Ectodermal cell (in vitro differentiated cells): Measurements from ENCODE around the gene ITPK1.

Experiments used
- H3K27ac ChIP-seq: 2 replicates; pipeline ENCODE4 v1.7.0; 2013; ENCODE audit warnings: mild to moderate bottlenecking, low read depth, low read length; ENCODE audit not compliant: insufficient read depth, poor library complexity, severe bottlenecking
- H3K27me3 ChIP-seq: 2 replicates; pipeline ENCODE4 v1.7.0; 2013; ENCODE audit warnings: mild to moderate bottlenecking, low read length; ENCODE audit not compliant: insufficient read depth, control insufficient read depth, poor library complexity, severe bottlenecking
- H3K36me3 ChIP-seq: one replicate; pipeline ENCODE4 v1.7.0; 2013; ENCODE audit warnings: low read length; ENCODE audit not compliant: control insufficient read depth, insufficient read depth
- H3K4me1 ChIP-seq: one replicate; pipeline ENCODE4 v1.7.0; 2013; ENCODE audit warnings: low read length; ENCODE audit not compliant: control insufficient read depth, insufficient read depth
- H3K4me3 ChIP-seq: 2 replicates; pipeline ENCODE4 v1.7.0; 2013; ENCODE audit warnings: low read depth, low read length, control low read depth; ENCODE audit not compliant: insufficient read depth
- H3K9me3 ChIP-seq: 2 replicates; pipeline ENCODE4 v1.7.0; 2013; ENCODE audit warnings: mild to moderate bottlenecking, low read length, moderate library complexity; ENCODE audit not compliant: control insufficient read depth
- WGBS, 2 experiments: methylation state at CpG; one replicate each; pipeline ENCODE4 v1.1.7; 2013; ENCODE audit warnings: missing lambda C conversion rate in 2 of 2; 5-methylcytosine and 5-hydroxymethylcytosine counted together

ITPK1 gene

GRCh38 chr14:92984082-92984788 lies 131.5 kb downstream of the ITPK1 start:
- H3K36me3 ChIP-seq: no peaks in the 10 kb centered on the region
- H3K27ac ChIP-seq: no peak overlapping the region
- H3K9me3 ChIP-seq: no peaks in the 10 kb centered on the region
- H3K4me1 ChIP-seq: no peaks in the 10 kb centered on the region
- 91% methylated on average over 5 of the region's 5 CpGs for WGBS, 2 experiments
- H3K27me3 ChIP-seq: no peaks in the 10 kb centered on the region
- H3K4me3 ChIP-seq: no peak overlapping the region

GRCh38 chr14:92982956-92983355 lies 132.8 kb downstream of the ITPK1 start:
- no peak overlapping the region for H3K4me3 ChIP-seq
- no peak overlapping the region for H3K27ac ChIP-seq
- H3K9me3 ChIP-seq: peaks cover 3% of the 10 kb centered on the region
- H3K4me1 ChIP-seq: no peaks in the 10 kb centered on the region
- H3K27me3 ChIP-seq: no peaks in the 10 kb centered on the region
- 93% methylated on average over 8 of the region's 8 CpGs for WGBS, 2 experiments
- peaks cover 5% of the 10 kb centered on the region for H3K36me3 ChIP-seq

- H3K36me3 ChIP-seq: peaks cover 5% of the 10 kb centered on the region
- no peaks in the 10 kb centered on the region for H3K27me3 ChIP-seq
- H3K27ac ChIP-seq: no peak overlapping the region
- H3K4me3 ChIP-seq: no peak overlapping the region
- 94 to 97% methylated on average over 8 of the region's 8 CpGs for WGBS, 2 experiments
- peaks cover 3% of the 10 kb centered on the region for H3K9me3 ChIP-seq
- no peaks in the 10 kb centered on the region for H3K4me1 ChIP-seq
Observed at GRCh38 chr14:92981726-92982125, 134.0 kb downstream of the ITPK1 start.

DNA sequence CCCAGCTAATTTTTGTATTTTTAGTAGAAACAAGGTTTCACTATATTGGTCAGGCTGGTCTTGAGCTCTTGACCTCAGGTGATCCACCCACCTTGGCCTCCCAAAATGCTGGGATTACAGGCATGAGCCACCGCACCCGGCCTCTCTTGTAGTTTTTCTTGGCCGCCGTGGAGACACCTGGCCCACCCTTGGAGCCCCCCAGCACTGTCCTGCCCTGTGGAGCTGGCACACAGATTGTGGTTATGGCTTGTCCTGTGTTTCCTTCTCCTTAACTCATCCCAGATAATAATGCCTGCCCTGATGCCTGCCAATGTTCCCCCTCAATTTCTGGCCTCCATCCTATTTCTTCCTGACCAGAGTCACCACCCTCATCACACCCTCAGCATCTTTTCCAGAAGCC lies 134.9 kb downstream of the ITPK1 start:
- Histone ChIP-seq H3K4me3 (no peak overlapping the region), H3K36me3 (peaks cover 5% of the 10 kb centered on the region), H3K9me3 (peaks cover 3% of the 10 kb centered on the region), H3K27ac (no peak overlapping the region), H3K27me3 (no peaks in the 10 kb centered on the region), H3K4me1 (no peaks in the 10 kb centered on the region)
- WGBS, 2 experiments: 93 to 95% methylated on average over 4 of the region's 4 CpGs

DNA sequence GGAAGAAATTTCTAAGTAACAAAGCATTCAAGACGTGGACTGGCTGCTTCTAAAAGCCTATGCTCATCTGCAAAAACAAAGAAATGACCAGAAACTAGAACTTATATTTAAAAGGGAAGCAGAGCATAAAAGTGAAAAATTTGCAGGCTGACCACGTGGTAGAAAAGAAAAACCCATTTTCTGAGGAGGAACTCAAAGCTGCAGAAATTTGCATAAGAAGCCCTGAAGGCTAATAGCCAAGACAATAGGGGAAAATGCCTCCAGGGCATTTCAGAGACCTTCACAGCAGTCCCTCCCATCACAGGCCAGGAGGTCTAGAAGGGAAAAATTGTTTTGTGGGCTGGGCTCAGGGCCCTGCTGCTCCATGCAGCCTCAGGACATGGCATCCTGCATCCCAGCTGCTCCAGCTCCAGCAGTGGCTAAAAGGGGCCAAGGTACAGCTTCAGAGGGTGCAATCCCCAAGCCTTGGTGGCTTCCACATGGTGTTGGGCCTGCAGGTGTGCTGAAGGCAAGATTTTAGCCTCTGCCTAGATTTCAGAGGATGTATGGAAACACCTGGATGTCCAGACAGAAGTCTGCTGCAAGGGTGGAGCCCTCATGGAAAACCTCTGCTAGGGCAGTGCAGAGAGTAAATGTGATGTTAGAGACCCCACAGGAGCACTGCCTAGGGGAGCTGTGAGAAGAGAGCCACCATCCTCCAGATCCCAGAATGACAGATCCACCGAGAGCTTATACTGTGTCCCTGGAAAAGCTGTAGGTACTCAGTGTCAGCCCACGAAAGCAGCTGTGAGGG lies 137.3 kb downstream of the ITPK1 start:
- Histone ChIP-seq H3K4me3 (no peak overlapping the region), H3K4me1 (no peaks in the 10 kb centered on the region), H3K27ac (no peak overlapping the region), H3K36me3 (peaks cover 5% of the 10 kb centered on the region), H3K9me3 (peaks cover 3% of the 10 kb centered on the region), H3K27me3 (no peaks in the 10 kb centered on the region)
- 76 to 80% methylated on average over 4 of the region's 4 CpGs for WGBS, 2 experiments

- 93 to 95% methylated on average over 2 of the region's 2 CpGs for WGBS, 2 experiments
- H3K27me3 ChIP-seq: no peaks in the 10 kb centered on the region
Observed at GRCh38 chr14:92976268-92976667, 139.5 kb downstream of the ITPK1 start.

DNA sequence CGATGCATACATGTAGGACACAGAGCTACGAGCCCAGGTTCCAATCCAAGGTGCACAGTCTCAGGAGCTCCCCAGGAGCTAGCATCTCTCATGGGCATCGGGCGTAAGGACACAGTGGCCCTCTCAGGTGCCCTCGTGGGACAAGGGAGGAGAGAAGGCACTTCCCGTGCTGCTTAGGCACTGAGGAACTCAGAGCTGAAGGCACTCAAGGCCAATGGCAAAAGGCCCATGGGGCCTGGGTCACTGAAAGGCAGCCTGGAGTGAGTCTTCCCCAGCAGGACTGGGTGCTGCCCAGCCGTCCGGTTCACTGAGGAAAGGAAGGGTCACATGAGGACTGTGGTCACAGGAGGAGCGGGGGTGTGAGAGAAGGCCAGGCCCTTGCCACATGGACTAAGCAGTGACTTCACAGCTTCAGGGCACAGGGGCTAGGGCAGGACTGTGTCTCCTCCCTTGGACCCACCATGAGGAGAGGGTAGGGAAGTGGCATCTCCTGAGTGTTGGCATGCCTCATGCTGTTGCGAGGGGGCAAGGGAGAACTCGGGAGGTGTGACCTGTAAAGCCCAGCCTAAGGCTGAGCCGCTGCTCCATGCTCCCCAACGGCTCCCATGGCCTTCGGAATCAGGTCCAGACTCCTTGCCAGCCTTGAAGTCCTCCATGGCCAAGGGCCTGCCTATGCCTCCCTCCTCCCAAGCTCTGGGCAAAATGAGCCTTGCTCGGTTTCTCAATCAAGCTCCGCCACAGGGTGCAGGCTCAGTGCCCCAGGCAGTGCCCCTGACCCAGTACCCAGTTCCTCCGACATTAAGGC lies 141.0 kb downstream of the ITPK1 start:
- Histone ChIP-seq H3K4me1 (no peaks in the 10 kb centered on the region), H3K27ac (no peak overlapping the region), H3K9me3 (peaks cover 3% of the 10 kb centered on the region), H3K27me3 (no peaks in the 10 kb centered on the region), H3K4me3 (no peak overlapping the region), H3K36me3 (peaks cover 5% of the 10 kb centered on the region)
- WGBS, 2 experiments: 96% methylated on average over 17 of the region's 17 CpGs

More at GRCh38 chr14:92976268-92976667, 139.5 kb downstream of the ITPK1 start:
- Histone ChIP-seq H3K4me3 (no peak overlapping the region), H3K9me3 (peaks cover 3% of the 10 kb centered on the region), H3K36me3 (peaks cover 5% of the 10 kb centered on the region), H3K4me1 (no peaks in the 10 kb centered on the region), H3K27ac (no peak overlapping the region)

- Histone ChIP-seq H3K4me1 (no peaks in the 10 kb centered on the region), H3K9me3 (peaks cover 3% of the 10 kb centered on the region), H3K4me3 (no peak overlapping the region), H3K27me3 (no peaks in the 10 kb centered on the region), H3K27ac (no peak overlapping the region), H3K36me3 (peaks cover 5% of the 10 kb centered on the region)
- WGBS, 2 experiments: 93 to 94% methylated on average over 9 of the region's 9 CpGs
Observed at GRCh38 chr14:92973798-92974372, 141.8 kb downstream of the ITPK1 start.

GRCh38 chr14:92973261-92973797 lies 142.4 kb downstream of the ITPK1 start:
- 68 to 69% methylated on average over 12 of the region's 12 CpGs for WGBS, 2 experiments
- Histone ChIP-seq H3K36me3 (peaks cover under 1% of the 10 kb centered on the region), H3K27me3 (no peaks in the 10 kb centered on the region), H3K9me3 (no peaks in the 10 kb centered on the region), H3K4me3 (no peak overlapping the region), H3K27ac (no peak overlapping the region), H3K4me1 (no peaks in the 10 kb centered on the region)
